ENCODE results near the gene INPP4B.

DNA sequence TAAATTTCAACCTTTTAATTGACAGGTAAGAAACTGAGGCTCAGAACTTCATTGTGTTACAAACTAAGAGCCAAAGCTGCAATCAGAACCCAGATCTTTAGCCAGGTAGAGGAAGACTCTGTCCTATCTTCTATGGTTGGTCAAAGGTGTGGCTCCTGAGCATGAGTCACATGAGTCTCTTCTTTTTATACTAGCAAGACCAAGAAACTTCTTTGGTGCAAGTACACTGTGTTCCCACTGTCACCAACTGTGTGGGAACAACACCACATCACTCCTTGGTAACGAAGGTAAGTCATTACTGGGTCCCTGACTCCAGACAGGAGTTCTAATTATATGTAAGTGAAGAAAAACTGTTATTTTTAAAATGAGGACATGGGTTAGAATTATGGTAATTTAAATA, 290.1 kb downstream of the INPP4B start:
- TF ChIP-seq EZH2phosphoT487 (IDR thresholded peaks at IDR 0.05; ENCODE audit: insufficient read depth, low read depth) (no peak), EZH2 (IDR thresholded peaks at IDR 0.05; ENCODE audit: insufficient read depth, poor library complexity, severe bottlenecking) (no peak)

Data from GM23248 (cell line).